HEK293T (cell line): ENCODE data around the gene MRPL39.

Experiments
- BHLHE40 ChIP-seq: fragments of 450-650 bp; IDR thresholded peaks from 2 replicates; pipeline ENCODE4 v1.6.1; 2016; ENCODE audit warnings: mild to moderate bottlenecking, moderate library complexity, borderline replicate concordance
- SP1 ChIP-seq: fragments of 450-650 bp; IDR thresholded peaks from 2 replicates; pipeline ENCODE4 v1.6.1; 2017
- TARDBP ChIP-seq: fragments of 450-650 bp; IDR thresholded peaks from 2 replicates; pipeline ENCODE4 v1.6.1; 2016

GRCh38 chr21:25560271-25560685 lies 47.0 kb downstream of the MRPL39 start:
- TF ChIP-seq SP1, result no peak
- TF ChIP-seq BHLHE40, result no peak
- no peak for TF ChIP-seq TARDBP
